Liver (tissue), 9 donors: ENCODE data around the gene GIMAP1. TPM values are rescaled to one million over a fixed set of nuclear protein-coding genes. Genes with fewer than 3 reads are reported as not detected.

Experiments used
- DNase-seq: peaks from one replicate; pipeline ENCODE4 v3.0.0-alpha.2; 2017; ENCODE audit warnings: low spot score
- H3K27ac ChIP-seq, 2 donors: one replicate each; pipeline ENCODE4 v1.7.0; 2013; ENCODE audit warnings: inconsistent platforms in 2 of 2, low read length in 2 of 2, control low read depth in 1 of 2, low read depth in 1 of 2, mild to moderate bottlenecking in 1 of 2
- H3K27me3 ChIP-seq, 4 donors: one replicate each; pipeline versions ENCODE4 v1.6.1 to v1.7.0; 2013; ENCODE audit warnings: low read length in 3 of 4, inconsistent platforms in 1 of 4, mild to moderate bottlenecking in 1 of 4, moderate library complexity in 1 of 4; ENCODE audit not compliant: control insufficient read depth in 4 of 4, insufficient read depth in 4 of 4
- H3K36me3 ChIP-seq, 4 donors: one replicate each; pipeline versions ENCODE4 v1.6.1 to v1.7.0; 2013; ENCODE audit warnings: low read length in 3 of 4, mild to moderate bottlenecking in 3 of 4, low read depth in 1 of 4, moderate library complexity in 1 of 4; ENCODE audit not compliant: control insufficient read depth in 4 of 4, insufficient read depth in 3 of 4
- H3K4me1 ChIP-seq, 4 donors: one replicate each; pipeline versions ENCODE4 v1.6.1 to v1.7.0; 2013; ENCODE audit warnings: low read length in 3 of 4, mild to moderate bottlenecking in 3 of 4, moderate library complexity in 1 of 4; ENCODE audit not compliant: control insufficient read depth in 4 of 4, insufficient read depth in 4 of 4
- H3K4me3 ChIP-seq, 3 donors: one replicate each; pipeline versions ENCODE4 v1.6.1 to v1.7.0; 2013; ENCODE audit warnings: low read length in 3 of 3, control low read depth in 1 of 3, low read depth in 1 of 3, mild to moderate bottlenecking in 1 of 3
- H3K9ac ChIP-seq, 2 donors: one replicate each; pipeline ENCODE4 v1.7.0; 2013; ENCODE audit warnings: low read length in 2 of 2, mild to moderate bottlenecking in 2 of 2, moderate library complexity in 2 of 2, control low read depth in 1 of 2, low read depth in 1 of 2
- H3K9me3 ChIP-seq, 4 donors: one replicate each; pipeline versions ENCODE4 v1.6.1 to v1.7.0; 2013; ENCODE audit warnings: low read length in 3 of 4; ENCODE audit not compliant: control insufficient read depth in 4 of 4
- ATF3 ChIP-seq: IDR thresholded peaks from 2 replicates; pipeline ENCODE4 v1.6.1; 2016; ENCODE audit warnings: antibody characterized with exemption
- CTCF ChIP-seq: fragments of 150-350 bp; IDR thresholded peaks from 2 replicates; pipeline ENCODE4 v1.5.1; 2017; ENCODE audit warnings: improper control_type of control experiment, low read depth, low read length; ENCODE audit not compliant: missing input control
- EGR1 ChIP-seq, 2 donors: IDR thresholded peaks; 2 replicates each; pipeline ENCODE4 v1.6.1; 2016 to 2018; ENCODE audit warnings: antibody characterized with exemption in 2 of 2, low read depth in 2 of 2
- FOXA1 ChIP-seq: IDR thresholded peaks from 2 replicates; pipeline ENCODE4 v1.6.1; 2016; ENCODE audit warnings: antibody characterized with exemption
- FOXA2 ChIP-seq: IDR thresholded peaks from 2 replicates; pipeline ENCODE4 v1.6.1; 2016; ENCODE audit warnings: antibody characterized with exemption
- GABPA ChIP-seq, 2 donors: IDR thresholded peaks in 1 of 2; conservative IDR thresholded peaks in 1 of 2; 2 replicates each; pipeline ENCODE4 v1.6.1; 2016; ENCODE audit warnings: antibody characterized with exemption in 2 of 2, mild to moderate bottlenecking in 1 of 2, moderate library complexity in 1 of 2
- HNF4G ChIP-seq: IDR thresholded peaks from 2 replicates; pipeline ENCODE4 v1.6.1; 2016; ENCODE audit warnings: antibody characterized with exemption
- JUND ChIP-seq, 2 donors: IDR thresholded peaks; 2 replicates each; pipeline ENCODE4 v1.6.1; 2016; ENCODE audit warnings: antibody characterized with exemption in 2 of 2
- MAX ChIP-seq: IDR thresholded peaks from 2 replicates; pipeline ENCODE4 v1.6.1; 2016; ENCODE audit warnings: antibody characterized with exemption
- NR2F2 ChIP-seq: IDR thresholded peaks from 2 replicates; pipeline ENCODE4 v1.6.1; 2016; ENCODE audit warnings: antibody characterized with exemption
- REST ChIP-seq: IDR thresholded peaks from 2 replicates; pipeline ENCODE4 v1.6.1; 2016; ENCODE audit warnings: antibody characterized with exemption, mild to moderate bottlenecking
- RXRA ChIP-seq, 2 donors: IDR thresholded peaks; 2 replicates each; pipeline ENCODE4 v1.6.1; 2017 to 2018; ENCODE audit warnings: antibody characterized with exemption in 2 of 2, mild to moderate bottlenecking in 1 of 2
- SP1 ChIP-seq: IDR thresholded peaks from 2 replicates; pipeline ENCODE4 v1.6.1; 2018; ENCODE audit warnings: antibody characterized with exemption, mild to moderate bottlenecking
- TAF1 ChIP-seq: conservative IDR thresholded peaks from 2 replicates; pipeline ENCODE4 v1.6.1; 2016; ENCODE audit warnings: antibody characterized with exemption, mild to moderate bottlenecking
- ZBTB33 ChIP-seq: IDR thresholded peaks from 2 replicates; pipeline ENCODE4 v1.6.1; 2016; ENCODE audit warnings: antibody characterized with exemption
- WGBS: extraction: QIAGEN DNeasy Blood & Tissue Kit; methylation state at CpG from one replicate; pipeline ENCODE4 v1.1.7; 2013; 5-methylcytosine and 5-hydroxymethylcytosine counted together
- polyA plus RNA-seq, 2 donors: library from polyadenylated mRNA; stranded (reverse) in 1 of 2; unstranded in 1 of 2; fragments of 200-250 nt in 1 of 2; fragments of >200 nt in 1 of 2; fragmentation: Nextera tagmentation in 1 of 2; extraction: Ambion mirVana in 1 of 2; gene quantifications; one replicate each; pipeline versions ENCODE4 v1.2.1 to v1.2.3, GENCODE V29; 2013 to 2015
- total RNA-seq, 2 donors: library from RNA; depleted of rRNA; stranded (reverse); fragments of >200 nt; gene quantifications; one replicate each; pipeline ENCODE4 v1.2.3, GENCODE V29; 2014
- donor health status: healthy.
- donor health status: healthy.
- donor health status: healthy.
- donor health status: healthy.
- donor health status: healthy.

GIMAP1 gene
- total and polyA plus RNA-seq, 4 donors: 1.5 to 3.8 (median 2.5) TPM

- TF ChIP-seq CTCF: peak; percentile 58
- no peak for TF ChIP-seq NR2F2
- TF ChIP-seq RXRA (IDR thresholded peaks at IDR 0.05): peak; percentile 55 to 62
- TF ChIP-seq GABPA (IDR thresholded peaks at IDR 0.05 in 1 of 2, conservative IDR thresholded peaks at IDR 0.05 in 1 of 2): no peak
Measured at GRCh38 chr7:150739033-150739432, 22.6 kb downstream of the GIMAP1 start (continued).

GRCh38 chr7:150740053-150740452, 23.6 kb downstream of the GIMAP1 start:
- DNase-seq: no peak
- peaks cover 5 to 20% (median 13%) of the 10 kb centered on the region in 4 donors for H3K4me1 ChIP-seq
- peak overlapping the region in 1 of 2 donors; percentile 45 for H3K9ac ChIP-seq
- H3K4me3 ChIP-seq: peak overlapping the region; percentile 2 to 33 (median 9)
- no peak for TF ChIP-seq RXRA (IDR thresholded peaks at IDR 0.05)
- no peak for TF ChIP-seq EGR1 (IDR thresholded peaks at IDR 0.05; ENCODE audit: low read depth in 2 of 2)
- peak; percentile 9 for TF ChIP-seq REST
- TF ChIP-seq FOXA1: no peak
- TF ChIP-seq ZBTB33: no peak
- peak; percentile 7 for TF ChIP-seq SP1
- TF ChIP-seq MAX: peak; percentile 31
- TF ChIP-seq TAF1: no peak
- H3K27ac ChIP-seq: peak overlapping the region in 1 of 2 donors; percentile 4
- 73% methylated on average over 10 of the region's 10 CpGs for WGBS
- H3K27me3 ChIP-seq: no peaks in the 10 kb centered on the region
- H3K36me3 ChIP-seq: no peaks in the 10 kb centered on the region
- H3K9me3 ChIP-seq: no peaks in the 10 kb centered on the region

GRCh38 chr7:150742286-150742968, 26.0 kb downstream of the GIMAP1 start:
- H3K27ac ChIP-seq: no peak overlapping the region
- H3K36me3 ChIP-seq: no peaks in the 10 kb centered on the region

More at GRCh38 chr7:150742286-150742968, 26.0 kb downstream of the GIMAP1 start:
- WGBS: 91% methylated on average over 14 of the region's 14 CpGs
- no peaks in the 10 kb centered on the region for H3K27me3 ChIP-seq
- H3K4me1 ChIP-seq: peaks cover 5 to 20% (median 13%) of the 10 kb centered on the region in 4 donors
- H3K9me3 ChIP-seq: no peaks in the 10 kb centered on the region
- H3K4me3 ChIP-seq: no peak overlapping the region
- TF ChIP-seq JUND (IDR thresholded peaks at IDR 0.05) (no peak), FOXA1 (no peak), RXRA (IDR thresholded peaks at IDR 0.05) (no peak), HNF4G (no peak), MAX (no peak), ATF3 (no peak), TAF1 (no peak), REST (no peak), NR2F2 (no peak), EGR1 (IDR thresholded peaks at IDR 0.05; ENCODE audit: low read depth in 2 of 2) (no peak), FOXA2 (no peak)
- H3K9ac ChIP-seq: no peak overlapping the region
- no peak for DNase-seq
